WTC11 (cell line): Measurements from ENCODE around the gene EFNB3. TPM values are rescaled to one million over a fixed set of nuclear protein-coding genes. Genes with fewer than 3 reads are reported as not detected.

ENCODE experiments used
- ATAC-seq: fragments of 200-7000 bp; cut with Tn5 transposase; 2 replicates; pipeline ENCODE4 v1.10.0; 2021; ENCODE audit warnings: mild to moderate bottlenecking, moderate library complexity
- CTCF ChIA-PET: fragments of 300-600 bp; sonication (Branson Sonifier 250); formaldehyde crosslinking; loops from one replicate; lab custom pipeline; 2021; ENCODE audit warnings: antibody characterized with exemption; lab: Charles Lee
- POLR2A ChIA-PET: fragments of 350-600 bp; sonication (Branson Sonifier 250); formaldehyde crosslinking; loops from one replicate; lab custom pipeline; 2021; ENCODE audit warnings: antibody characterized with exemption; lab: Charles Lee
- DNase-seq: peaks from one replicate; pipeline ENCODE4 v3.0.0; 2021; ENCODE audit warnings: low spot score
- H3K27ac Mint-ChIP-seq: 2 replicates; pipeline ENCODE4 v1.8.0; 2021; ENCODE audit warnings: mixed read lengths
- H3K27me3 Mint-ChIP-seq: 2 replicates; pipeline ENCODE4 v1.8.0; 2021; ENCODE audit warnings: low read depth, mild to moderate bottlenecking, moderate library complexity, mixed read lengths
- H3K36me3 Mint-ChIP-seq: 2 replicates; pipeline ENCODE4 v1.8.0; 2021; ENCODE audit warnings: mixed read lengths
- H3K4me1 Mint-ChIP-seq: 2 replicates; pipeline ENCODE4 v1.8.0; 2022; ENCODE audit warnings: mixed read lengths
- H3K4me3 Mint-ChIP-seq: 2 replicates; pipeline ENCODE4 v1.8.0; 2021; ENCODE audit warnings: mild to moderate bottlenecking, moderate library complexity, mixed read lengths
- H3K9me3 Mint-ChIP-seq: 2 replicates; pipeline ENCODE4 v1.8.0; 2021; ENCODE audit warnings: mixed read lengths
- ATF1 ChIP-seq: sonication (generic); formaldehyde crosslinking; IDR thresholded peaks from 2 replicates; pipeline ENCODE4 v1.8.1; 2023; ENCODE audit warnings: mild to moderate bottlenecking, moderate library complexity, missing genetic modification reagents
- ESRRA ChIP-seq: sonication (generic); formaldehyde crosslinking; IDR thresholded peaks from 2 replicates; pipeline ENCODE4 v1.8.1; 2022; ENCODE audit warnings: mild to moderate bottlenecking, missing genetic modification reagents, borderline replicate concordance
- IRF2 ChIP-seq: sonication (generic); formaldehyde crosslinking; IDR thresholded peaks from 2 replicates; pipeline ENCODE4 v1.8.0; 2022; ENCODE audit warnings: low read depth, missing genetic modification reagents, borderline replicate concordance
- MXD4 ChIP-seq: fragments of 250-450 bp; sonication (Bioruptor Pico); IDR thresholded peaks from 2 replicates; pipeline ENCODE4 v1.8.0; 2021; ENCODE audit warnings: mild to moderate bottlenecking, moderate library complexity, borderline replicate concordance
- MYBL2 ChIP-seq: sonication (generic); formaldehyde crosslinking; IDR thresholded peaks from 2 replicates; pipeline ENCODE4 v1.8.1; 2023; ENCODE audit warnings: mild to moderate bottlenecking, moderate library complexity, missing genetic modification reagents
- NFATC4 ChIP-seq: fragments of 250-450 bp; sonication (Bioruptor Pico); IDR thresholded peaks from 2 replicates; pipeline ENCODE4 v1.9.0; 2021; ENCODE audit warnings: mild to moderate bottlenecking
- NFE2L1 ChIP-seq: sonication (generic); formaldehyde crosslinking; IDR thresholded peaks from 2 replicates; pipeline ENCODE4 v1.8.1; 2023; ENCODE audit warnings: missing genetic modification reagents
- NFYB ChIP-seq: sonication (generic); formaldehyde crosslinking; conservative IDR thresholded peaks from 2 replicates; pipeline ENCODE4 v1.8.0; 2022; ENCODE audit warnings: low read depth, missing genetic modification reagents
- NR2C2 ChIP-seq: sonication (generic); formaldehyde crosslinking; IDR thresholded peaks from 2 replicates; pipeline ENCODE4 v1.8.0; 2022; ENCODE audit warnings: mild to moderate bottlenecking, missing genetic modification reagents
- OVOL2 ChIP-seq: fragments of 250-450 bp; sonication (Bioruptor Pico); IDR thresholded peaks from 2 replicates; pipeline ENCODE4 v1.9.0; 2021; ENCODE audit warnings: mild to moderate bottlenecking, borderline replicate concordance
- SOX15 ChIP-seq: fragments of 250-450 bp; sonication (Bioruptor Pico); IDR thresholded peaks from 2 replicates; pipeline ENCODE4 v1.9.0; 2021; ENCODE audit warnings: mild to moderate bottlenecking
- SP1 ChIP-seq: sonication (generic); formaldehyde crosslinking; conservative IDR thresholded peaks from 2 replicates; pipeline ENCODE4 v1.8.1; 2022; ENCODE audit warnings: missing genetic modification reagents
- TP53 ChIP-seq: sonication (generic); formaldehyde crosslinking; IDR thresholded peaks from 2 replicates; pipeline ENCODE4 v1.8.1; 2023; ENCODE audit warnings: mild to moderate bottlenecking, missing genetic modification reagents
- ZBTB21 ChIP-seq: sonication (generic); formaldehyde crosslinking; IDR thresholded peaks from 2 replicates; pipeline ENCODE4 v1.8.1; 2023; ENCODE audit warnings: mild to moderate bottlenecking, missing genetic modification reagents, borderline replicate concordance
- ZNF416 ChIP-seq: fragments of 250-450 bp; sonication (Bioruptor Pico); IDR thresholded peaks from 2 replicates; pipeline ENCODE4 v1.9.0; 2021; ENCODE audit warnings: mild to moderate bottlenecking, inconsistent platforms
- ZNF671 ChIP-seq: fragments of 250-450 bp; sonication (Bioruptor Pico); IDR thresholded peaks from 2 replicates; pipeline ENCODE4 v1.8.0; 2021; ENCODE audit warnings: mild to moderate bottlenecking
- total RNA-seq: library from RNA; stranded (reverse); gene quantifications from 3 replicates; pipeline ENCODE4 v1.2.3, GENCODE V29; 2021
- TF ChIP-seq, protein P1 (sequence below): fragments of 250-450 bp; sonication (Bioruptor Pico); IDR thresholded peaks from 2 replicates; pipeline ENCODE4 v1.9.0; 2021; ENCODE audit warnings: moderate library complexity, mild to moderate bottlenecking, inconsistent platforms, borderline replicate concordance
- TF ChIP-seq, protein P2 (sequence below): sonication (generic); formaldehyde crosslinking; IDR thresholded peaks from 2 replicates; pipeline ENCODE4 v1.8.1; 2022; ENCODE audit warnings: low read depth, missing genetic modification reagents, borderline replicate concordance
- TF ChIP-seq, protein P3 (sequence below): sonication (generic); formaldehyde crosslinking; IDR thresholded peaks from 2 replicates; pipeline ENCODE4 v1.8.1; 2022; ENCODE audit warnings: mild to moderate bottlenecking, missing genetic modification reagents, moderate library complexity, borderline replicate concordance
- TF ChIP-seq, protein P4 (sequence below): fragments of 250-450 bp; sonication (Bioruptor Pico); IDR thresholded peaks from 2 replicates; pipeline ENCODE4 v2.1.2; 2022; ENCODE audit warnings: mild to moderate bottlenecking, moderate library complexity
- TF ChIP-seq, protein P5 (sequence below): sonication (generic); formaldehyde crosslinking; IDR thresholded peaks from 2 replicates; pipeline ENCODE4 v1.8.1; 2023; ENCODE audit warnings: mild to moderate bottlenecking, moderate library complexity, missing genetic modification reagents
- TF ChIP-seq, protein P6 (sequence below): sonication (generic); formaldehyde crosslinking; IDR thresholded peaks from 2 replicates; pipeline ENCODE4 v1.8.1; 2022; ENCODE audit warnings: low read depth, mild to moderate bottlenecking, moderate library complexity, missing genetic modification reagents, borderline replicate concordance
- TF ChIP-seq, protein P7 (sequence below): sonication (generic); formaldehyde crosslinking; IDR thresholded peaks from 2 replicates; pipeline ENCODE4 v1.8.0; 2023; ENCODE audit warnings: missing genetic modification reagents
- TF ChIP-seq, protein P8 (sequence below): sonication (generic); formaldehyde crosslinking; IDR thresholded peaks from 2 replicates; pipeline ENCODE4 v1.8.0; 2022; ENCODE audit warnings: mild to moderate bottlenecking, missing genetic modification reagents

EFNB3 gene
- total RNA-seq, 1 experiment from 2014 or later, result 14.7 TPM

DNA sequence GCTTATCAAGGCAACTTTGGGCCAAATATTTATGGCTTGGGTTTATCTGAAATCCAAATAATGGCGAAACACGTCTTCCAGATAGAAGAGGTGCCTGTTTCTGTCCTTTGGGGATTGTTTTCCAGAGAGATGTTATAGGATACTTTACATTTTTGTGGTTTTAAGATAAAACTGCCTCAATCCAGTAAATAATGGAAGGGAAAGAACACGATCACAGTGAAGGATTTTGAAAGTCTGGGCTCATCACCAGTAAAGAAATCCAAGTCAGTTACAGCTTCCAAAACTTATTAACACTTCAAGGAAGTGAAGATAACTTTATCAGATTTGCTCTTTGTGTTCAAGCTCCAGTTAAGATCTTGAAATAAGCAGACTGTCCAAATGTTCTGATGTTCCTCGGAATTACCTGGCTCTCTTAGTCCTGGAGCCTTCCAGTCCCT is 42.7 kb downstream of the EFNB3 start (continued):
- TF ChIP-seq ZBTB21 (no peak), MYBL2 (CRISPR knock-in tag) (no peak), SP1 (CRISPR knock-in tag) (no peak), TP53 (CRISPR knock-in tag) (no peak), NFE2L1 (no peak), ZNF671 (no peak), SOX15 (CRISPR knock-in tag) (no peak), NFATC4 (no peak)
- TF ChIP-seq, protein P1, sequence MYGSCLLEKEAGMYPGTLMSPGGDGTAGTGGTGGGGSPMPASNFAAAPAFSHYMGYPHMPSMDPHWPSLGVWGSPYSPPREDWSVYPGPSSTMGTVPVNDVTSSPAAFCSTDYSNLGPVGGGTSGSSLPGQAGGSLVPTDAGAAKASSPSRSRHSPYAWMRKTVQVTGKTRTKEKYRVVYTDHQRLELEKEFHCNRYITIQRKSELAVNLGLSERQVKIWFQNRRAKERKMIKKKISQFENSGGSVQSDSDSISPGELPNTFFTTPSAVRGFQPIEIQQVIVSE (CRISPR knock-in tag), result no peak
- TF ChIP-seq, protein P2, sequence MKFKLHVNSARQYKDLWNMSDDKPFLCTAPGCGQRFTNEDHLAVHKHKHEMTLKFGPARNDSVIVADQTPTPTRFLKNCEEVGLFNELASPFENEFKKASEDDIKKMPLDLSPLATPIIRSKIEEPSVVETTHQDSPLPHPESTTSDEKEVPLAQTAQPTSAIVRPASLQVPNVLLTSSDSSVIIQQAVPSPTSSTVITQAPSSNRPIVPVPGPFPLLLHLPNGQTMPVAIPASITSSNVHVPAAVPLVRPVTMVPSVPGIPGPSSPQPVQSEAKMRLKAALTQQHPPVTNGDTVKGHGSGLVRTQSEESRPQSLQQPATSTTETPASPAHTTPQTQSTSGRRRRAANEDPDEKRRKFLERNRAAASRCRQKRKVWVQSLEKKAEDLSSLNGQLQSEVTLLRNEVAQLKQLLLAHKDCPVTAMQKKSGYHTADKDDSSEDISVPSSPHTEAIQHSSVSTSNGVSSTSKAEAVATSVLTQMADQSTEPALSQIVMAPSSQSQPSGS (CRISPR knock-in tag), result no peak

DNA sequence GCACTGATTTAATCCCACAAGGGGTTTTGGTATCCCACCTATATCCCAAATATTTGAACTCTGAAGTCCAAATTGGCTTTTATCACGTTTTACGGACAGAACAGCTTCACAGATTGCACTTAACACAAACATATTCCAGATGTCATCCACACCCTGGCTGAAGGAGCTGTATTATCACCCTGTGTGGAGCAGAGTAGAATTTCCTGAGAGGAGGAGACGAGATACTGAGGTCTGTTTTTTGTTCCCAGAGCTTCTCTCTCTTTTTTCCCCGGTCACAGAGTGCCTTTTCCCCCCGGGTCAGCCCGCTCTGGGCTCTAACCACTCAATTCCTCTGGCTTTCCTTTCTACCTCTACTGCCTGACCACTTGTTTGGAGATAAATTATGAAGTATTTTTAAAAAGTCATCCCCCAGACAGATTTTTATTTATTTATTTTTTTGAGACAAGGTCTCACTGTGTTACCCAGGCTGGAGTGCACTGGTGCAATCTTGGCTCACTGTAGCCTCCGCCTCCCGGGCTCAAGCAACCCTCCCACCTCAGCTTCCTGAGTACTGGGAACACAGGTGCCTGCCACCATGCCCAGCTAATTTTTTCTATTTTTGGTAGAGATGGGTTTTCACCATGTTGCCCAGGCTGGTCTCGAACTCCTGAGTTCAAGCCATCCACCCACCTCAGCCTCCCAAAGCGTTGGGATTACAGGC is 43.2 kb downstream of the EFNB3 start:
- CTCF ChIA-PET, result interaction anchor here (0.7 to 2.0 kb wide), 3 partner anchors 53 to 346 kb away, joined by 3 to 5 read pairs (median 3); no protein-coding TSS in a partner anchor
- H3K4me1 Mint-ChIP-seq, result no peaks in the 10 kb centered on the region
- no peak overlapping the region for H3K4me3 Mint-ChIP-seq
- H3K9me3 Mint-ChIP-seq, result peaks cover 5% of the 10 kb centered on the region
- H3K36me3 Mint-ChIP-seq, result no peaks in the 10 kb centered on the region
- ATAC-seq (no peak), DNase-seq (no peak)
- POLR2A ChIA-PET, result interaction anchor here (0.6 kb wide), 1 partner anchor 72 kb away, joined by 3 read pairs; no protein-coding TSS in a partner anchor
- H3K27ac Mint-ChIP-seq, result no peak overlapping the region
- peaks cover 2% of the 10 kb centered on the region; the same call in 1 of the 2 replicates for H3K27me3 Mint-ChIP-seq
- TF ChIP-seq, protein P1 (CRISPR knock-in tag), result no peak
- TF ChIP-seq, protein P3, sequence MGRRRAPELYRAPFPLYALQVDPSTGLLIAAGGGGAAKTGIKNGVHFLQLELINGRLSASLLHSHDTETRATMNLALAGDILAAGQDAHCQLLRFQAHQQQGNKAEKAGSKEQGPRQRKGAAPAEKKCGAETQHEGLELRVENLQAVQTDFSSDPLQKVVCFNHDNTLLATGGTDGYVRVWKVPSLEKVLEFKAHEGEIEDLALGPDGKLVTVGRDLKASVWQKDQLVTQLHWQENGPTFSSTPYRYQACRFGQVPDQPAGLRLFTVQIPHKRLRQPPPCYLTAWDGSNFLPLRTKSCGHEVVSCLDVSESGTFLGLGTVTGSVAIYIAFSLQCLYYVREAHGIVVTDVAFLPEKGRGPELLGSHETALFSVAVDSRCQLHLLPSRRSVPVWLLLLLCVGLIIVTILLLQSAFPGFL (CRISPR knock-in tag), result no peak
- no peak for TF ChIP-seq NFYB
- TF ChIP-seq, protein P4, sequence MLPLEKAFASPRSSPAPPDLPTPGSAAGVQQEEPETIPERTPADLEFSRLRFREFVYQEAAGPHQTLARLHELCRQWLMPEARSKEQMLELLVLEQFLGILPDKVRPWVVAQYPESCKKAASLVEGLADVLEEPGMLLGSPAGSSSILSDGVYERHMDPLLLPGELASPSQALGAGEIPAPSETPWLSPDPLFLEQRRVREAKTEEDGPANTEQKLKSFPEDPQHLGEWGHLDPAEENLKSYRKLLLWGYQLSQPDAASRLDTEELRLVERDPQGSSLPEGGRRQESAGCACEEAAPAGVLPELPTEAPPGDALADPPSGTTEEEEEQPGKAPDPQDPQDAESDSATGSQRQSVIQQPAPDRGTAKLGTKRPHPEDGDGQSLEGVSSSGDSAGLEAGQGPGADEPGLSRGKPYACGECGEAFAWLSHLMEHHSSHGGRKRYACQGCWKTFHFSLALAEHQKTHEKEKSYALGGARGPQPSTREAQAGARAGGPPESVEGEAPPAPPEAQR (CRISPR knock-in tag), result no peak
- TF ChIP-seq MXD4 (CRISPR knock-in tag), result no peak
- no peak for TF ChIP-seq NR2C2 (CRISPR knock-in tag)
- TF ChIP-seq, protein P5, sequence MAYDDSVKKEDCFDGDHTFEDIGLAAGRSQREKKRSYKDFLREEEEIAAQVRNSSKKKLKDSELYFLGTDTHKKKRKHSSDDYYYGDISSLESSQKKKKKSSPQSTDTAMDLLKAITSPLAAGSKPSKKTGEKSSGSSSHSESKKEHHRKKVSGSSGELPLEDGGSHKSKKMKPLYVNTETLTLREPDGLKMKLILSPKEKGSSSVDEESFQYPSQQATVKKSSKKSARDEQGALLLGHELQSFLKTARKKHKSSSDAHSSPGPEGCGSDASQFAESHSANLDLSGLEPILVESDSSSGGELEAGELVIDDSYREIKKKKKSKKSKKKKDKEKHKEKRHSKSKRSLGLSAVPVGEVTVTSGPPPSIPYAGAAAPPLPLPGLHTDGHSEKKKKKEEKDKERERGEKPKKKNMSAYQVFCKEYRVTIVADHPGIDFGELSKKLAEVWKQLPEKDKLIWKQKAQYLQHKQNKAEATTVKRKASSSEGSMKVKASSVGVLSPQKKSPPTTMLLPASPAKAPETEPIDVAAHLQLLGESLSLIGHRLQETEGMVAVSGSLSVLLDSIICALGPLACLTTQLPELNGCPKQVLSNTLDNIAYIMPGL (CRISPR knock-in tag), result no peak
- TF ChIP-seq, protein P6, sequence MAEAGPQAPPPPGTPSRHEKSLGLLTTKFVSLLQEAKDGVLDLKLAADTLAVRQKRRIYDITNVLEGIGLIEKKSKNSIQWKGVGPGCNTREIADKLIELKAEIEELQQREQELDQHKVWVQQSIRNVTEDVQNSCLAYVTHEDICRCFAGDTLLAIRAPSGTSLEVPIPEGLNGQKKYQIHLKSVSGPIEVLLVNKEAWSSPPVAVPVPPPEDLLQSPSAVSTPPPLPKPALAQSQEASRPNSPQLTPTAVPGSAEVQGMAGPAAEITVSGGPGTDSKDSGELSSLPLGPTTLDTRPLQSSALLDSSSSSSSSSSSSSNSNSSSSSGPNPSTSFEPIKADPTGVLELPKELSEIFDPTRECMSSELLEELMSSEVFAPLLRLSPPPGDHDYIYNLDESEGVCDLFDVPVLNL (CRISPR knock-in tag), result no peak
- TF ChIP-seq, protein P7, sequence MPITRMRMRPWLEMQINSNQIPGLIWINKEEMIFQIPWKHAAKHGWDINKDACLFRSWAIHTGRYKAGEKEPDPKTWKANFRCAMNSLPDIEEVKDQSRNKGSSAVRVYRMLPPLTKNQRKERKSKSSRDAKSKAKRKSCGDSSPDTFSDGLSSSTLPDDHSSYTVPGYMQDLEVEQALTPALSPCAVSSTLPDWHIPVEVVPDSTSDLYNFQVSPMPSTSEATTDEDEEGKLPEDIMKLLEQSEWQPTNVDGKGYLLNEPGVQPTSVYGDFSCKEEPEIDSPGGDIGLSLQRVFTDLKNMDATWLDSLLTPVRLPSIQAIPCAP (CRISPR knock-in tag), result no peak
- no peak for TF ChIP-seq ZNF416 (CRISPR knock-in tag)
- no peak for TF ChIP-seq OVOL2 (CRISPR knock-in tag)
- TF ChIP-seq ATF1, result no peak
- TF ChIP-seq, protein P8, sequence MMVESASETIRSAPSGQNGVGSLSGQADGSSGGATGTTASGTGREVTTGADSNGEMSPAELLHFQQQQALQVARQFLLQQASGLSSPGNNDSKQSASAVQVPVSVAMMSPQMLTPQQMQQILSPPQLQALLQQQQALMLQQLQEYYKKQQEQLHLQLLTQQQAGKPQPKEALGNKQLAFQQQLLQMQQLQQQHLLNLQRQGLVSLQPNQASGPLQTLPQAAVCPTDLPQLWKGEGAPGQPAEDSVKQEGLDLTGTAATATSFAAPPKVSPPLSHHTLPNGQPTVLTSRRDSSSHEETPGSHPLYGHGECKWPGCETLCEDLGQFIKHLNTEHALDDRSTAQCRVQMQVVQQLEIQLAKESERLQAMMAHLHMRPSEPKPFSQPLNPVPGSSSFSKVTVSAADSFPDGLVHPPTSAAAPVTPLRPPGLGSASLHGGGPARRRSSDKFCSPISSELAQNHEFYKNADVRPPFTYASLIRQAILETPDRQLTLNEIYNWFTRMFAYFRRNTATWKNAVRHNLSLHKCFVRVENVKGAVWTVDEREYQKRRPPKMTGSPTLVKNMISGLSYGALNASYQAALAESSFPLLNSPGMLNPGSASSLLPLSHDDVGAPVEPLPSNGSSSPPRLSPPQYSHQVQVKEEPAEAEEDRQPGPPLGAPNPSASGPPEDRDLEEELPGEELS (CRISPR knock-in tag), result no peak
- no peak for TF ChIP-seq ESRRA
- TF ChIP-seq IRF2 (CRISPR knock-in tag), result no peak
